ENCODE results near the gene CHRNG. TPM values are rescaled to one million over a fixed set of nuclear protein-coding genes. Genes with fewer than 3 reads are reported as not detected.
A peak's percentile ranks its signal among the peaks of the same experiment; 100 is the strongest.

The CHRNG gene
- total and polyA plus RNA-seq, 2 donors (not counting 1 experiment from before 2014, with no cell fraction given): not detected

DNA sequence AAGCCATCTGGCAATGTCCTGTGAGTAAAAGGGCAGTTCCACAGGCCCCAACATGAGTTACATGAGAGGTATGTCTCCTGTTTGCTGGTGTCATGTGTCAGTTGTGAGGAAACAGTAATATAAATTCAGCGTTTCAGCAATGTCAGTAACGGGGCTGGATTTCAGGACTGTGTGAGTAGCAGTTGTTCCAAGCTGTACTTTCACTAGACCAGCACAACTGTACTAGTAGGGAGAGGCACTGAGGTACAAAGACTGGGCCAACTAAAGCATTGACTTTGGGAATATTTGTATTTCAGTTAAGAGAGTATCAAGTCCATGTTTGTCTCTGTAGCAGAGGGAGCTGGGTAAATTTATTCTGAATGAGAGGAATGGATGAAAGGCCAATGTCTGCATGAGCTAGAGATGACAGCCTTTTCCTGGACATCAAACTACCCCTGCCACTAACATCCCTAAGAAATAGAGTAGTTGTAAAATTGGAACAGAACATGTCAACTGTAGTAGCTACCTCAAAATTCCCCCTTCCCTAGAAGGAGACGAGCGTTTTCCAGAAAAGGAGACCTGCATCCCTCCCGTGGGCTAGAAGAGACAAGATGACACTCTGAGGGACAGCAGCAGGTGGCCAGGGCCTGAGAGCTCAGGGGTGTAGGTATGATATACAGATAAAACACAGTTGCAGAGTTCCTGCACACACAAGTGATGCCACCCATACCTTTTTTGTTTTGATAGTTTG is 35.3 kb downstream of the CHRNG start:
- Histone ChIP-seq H3K4me1 (ENCODE audit: control insufficient read depth, extremely low read depth, insufficient read depth, low read length) (no peaks in the 10 kb centered on the region), H3K79me2 (ENCODE audit: control insufficient read depth, insufficient read depth, low read length) (no peaks in the 10 kb centered on the region), H3K27ac (ENCODE audit: insufficient read depth, low read length) (no peak overlapping the region), H3K4me3 (replicated peaks in 1 of 4; ENCODE audit: control extremely low read depth in 1 of 4, insufficient read depth in 1 of 4, low read depth in 3 of 4, low read length in 4 of 4) (no peak overlapping the region), H3K4me2 (ENCODE audit: extremely low read depth, insufficient read depth, low read length) (no peak overlapping the region), H3K9me3 (ENCODE audit: control insufficient read depth, insufficient read depth, low read depth, low read length) (no peaks in the 10 kb centered on the region), H3K36me3 (ENCODE audit: control insufficient read depth, insufficient read depth, low read length) (peaks cover 3% of the 10 kb centered on the region), H3K9ac (ENCODE audit: insufficient read depth, low read length) (no peak overlapping the region), H2AFZ (ENCODE audit: low read length) (no peak overlapping the region), H4K20me1 (ENCODE audit: control insufficient read depth, extremely low read depth, insufficient read depth, low read length) (no peaks in the 10 kb centered on the region), H3K27me3 (ENCODE audit: control insufficient read depth, insufficient read depth, low read length) (no peaks in the 10 kb centered on the region)
- TF ChIP-seq, protein P1, sequence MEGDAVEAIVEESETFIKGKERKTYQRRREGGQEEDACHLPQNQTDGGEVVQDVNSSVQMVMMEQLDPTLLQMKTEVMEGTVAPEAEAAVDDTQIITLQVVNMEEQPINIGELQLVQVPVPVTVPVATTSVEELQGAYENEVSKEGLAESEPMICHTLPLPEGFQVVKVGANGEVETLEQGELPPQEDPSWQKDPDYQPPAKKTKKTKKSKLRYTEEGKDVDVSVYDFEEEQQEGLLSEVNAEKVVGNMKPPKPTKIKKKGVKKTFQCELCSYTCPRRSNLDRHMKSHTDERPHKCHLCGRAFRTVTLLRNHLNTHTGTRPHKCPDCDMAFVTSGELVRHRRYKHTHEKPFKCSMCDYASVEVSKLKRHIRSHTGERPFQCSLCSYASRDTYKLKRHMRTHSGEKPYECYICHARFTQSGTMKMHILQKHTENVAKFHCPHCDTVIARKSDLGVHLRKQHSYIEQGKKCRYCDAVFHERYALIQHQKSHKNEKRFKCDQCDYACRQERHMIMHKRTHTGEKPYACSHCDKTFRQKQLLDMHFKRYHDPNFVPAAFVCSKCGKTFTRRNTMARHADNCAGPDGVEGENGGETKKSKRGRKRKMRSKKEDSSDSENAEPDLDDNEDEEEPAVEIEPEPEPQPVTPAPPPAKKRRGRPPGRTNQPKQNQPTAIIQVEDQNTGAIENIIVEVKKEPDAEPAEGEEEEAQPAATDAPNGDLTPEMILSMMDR (conservative IDR thresholded peaks at IDR 0.05 in 1 of 2, IDR thresholded peaks at IDR 0.05 in 1 of 2; ENCODE audit: low read depth in 1 of 2, low read length in 2 of 2): no peak
- TF ChIP-seq EZH2 (IDR thresholded peaks at IDR 0.05; ENCODE audit: low read length, missing control alignments): no peak
- DNase-seq (ENCODE audit: low read depth in 2 of 2): peak; percentile 20 to 38

DNA sequence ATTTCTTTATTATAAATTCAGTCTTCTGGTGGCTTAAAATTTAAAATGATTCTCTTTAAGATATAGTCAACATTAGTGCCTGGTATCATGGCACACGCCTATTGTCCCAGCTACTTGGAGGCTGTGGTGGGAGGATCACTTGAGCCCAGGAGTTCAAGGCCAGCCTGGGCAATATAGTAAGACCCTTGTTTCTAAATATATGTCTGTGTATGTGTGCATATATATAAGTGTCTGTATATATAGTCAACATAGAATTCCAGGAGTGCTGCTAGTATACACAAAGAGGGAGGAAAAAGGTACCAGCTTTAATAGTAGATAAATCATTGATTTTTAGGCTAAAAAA is 35.9 kb downstream of the CHRNG start:
- no peak for DNase-seq (ENCODE audit: low read depth in 2 of 2)
- Histone ChIP-seq H3K36me3 (ENCODE audit: control insufficient read depth, insufficient read depth, low read length) (peaks cover 3% of the 10 kb centered on the region), H3K27me3 (ENCODE audit: control insufficient read depth, insufficient read depth, low read length) (no peaks in the 10 kb centered on the region), H3K9me3 (ENCODE audit: control insufficient read depth, insufficient read depth, low read depth, low read length) (no peaks in the 10 kb centered on the region), H3K79me2 (ENCODE audit: control insufficient read depth, insufficient read depth, low read length) (no peaks in the 10 kb centered on the region), H2AFZ (ENCODE audit: low read length) (no peak overlapping the region), H3K27ac (ENCODE audit: insufficient read depth, low read length) (no peak overlapping the region), H3K4me2 (ENCODE audit: extremely low read depth, insufficient read depth, low read length) (no peak overlapping the region), H3K4me1 (ENCODE audit: control insufficient read depth, extremely low read depth, insufficient read depth, low read length) (no peaks in the 10 kb centered on the region), H3K9ac (ENCODE audit: insufficient read depth, low read length) (no peak overlapping the region), H4K20me1 (ENCODE audit: control insufficient read depth, extremely low read depth, insufficient read depth, low read length) (no peaks in the 10 kb centered on the region), H3K4me3 (replicated peaks in 1 of 4; ENCODE audit: control extremely low read depth in 1 of 4, insufficient read depth in 1 of 4, low read depth in 3 of 4, low read length in 4 of 4) (no peak overlapping the region)
- TF ChIP-seq, protein P1 (conservative IDR thresholded peaks at IDR 0.05 in 1 of 2, IDR thresholded peaks at IDR 0.05 in 1 of 2; ENCODE audit: low read depth in 1 of 2, low read length in 2 of 2): no peak
- no peak for TF ChIP-seq EZH2 (IDR thresholded peaks at IDR 0.05; ENCODE audit: low read length, missing control alignments)

DNA sequence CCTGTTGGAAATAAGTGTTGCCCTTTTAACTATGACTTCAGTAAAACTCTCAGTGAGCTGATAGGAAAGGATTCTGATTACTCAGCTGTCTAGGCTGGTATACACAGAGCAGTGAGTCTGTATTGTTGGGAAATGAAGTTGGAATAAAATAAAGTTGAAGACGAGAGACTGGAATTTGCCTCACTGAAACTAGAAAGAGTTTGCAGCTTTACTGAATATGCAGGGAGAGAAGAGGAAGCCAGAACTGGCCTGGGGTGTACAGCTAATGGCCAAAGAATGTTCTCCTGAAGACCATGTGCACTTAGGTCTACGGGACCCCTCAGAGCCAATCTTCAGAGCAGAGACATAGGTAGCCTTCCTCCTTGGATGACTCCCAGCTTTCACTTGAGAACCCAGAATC is 37.5 kb downstream of the CHRNG start:
- H3K27me3 ChIP-seq (ENCODE audit: control insufficient read depth, insufficient read depth, low read length): no peaks in the 10 kb centered on the region
- no peaks in the 10 kb centered on the region for H3K79me2 ChIP-seq (ENCODE audit: control insufficient read depth, insufficient read depth, low read length)
- H2AFZ ChIP-seq (ENCODE audit: low read length): no peak overlapping the region
- TF ChIP-seq, protein P1 (conservative IDR thresholded peaks at IDR 0.05 in 1 of 2, IDR thresholded peaks at IDR 0.05 in 1 of 2; ENCODE audit: low read depth in 1 of 2, low read length in 2 of 2): no peak
- TF ChIP-seq EZH2 (IDR thresholded peaks at IDR 0.05; ENCODE audit: low read length, missing control alignments): no peak
- no peaks in the 10 kb centered on the region for H3K4me1 ChIP-seq (ENCODE audit: control insufficient read depth, extremely low read depth, insufficient read depth, low read length)
- H3K27ac ChIP-seq (ENCODE audit: insufficient read depth, low read length): no peak overlapping the region
- no peaks in the 10 kb centered on the region for H3K9me3 ChIP-seq (ENCODE audit: control insufficient read depth, insufficient read depth, low read depth, low read length)
- no peak overlapping the region for H3K4me3 ChIP-seq (replicated peaks in 1 of 4; ENCODE audit: control extremely low read depth in 1 of 4, insufficient read depth in 1 of 4, low read depth in 3 of 4, low read length in 4 of 4)
- H3K9ac ChIP-seq (ENCODE audit: insufficient read depth, low read length): no peak overlapping the region
- peaks cover 3% of the 10 kb centered on the region for H3K36me3 ChIP-seq (ENCODE audit: control insufficient read depth, insufficient read depth, low read length)
- no peak overlapping the region for H3K4me2 ChIP-seq (ENCODE audit: extremely low read depth, insufficient read depth, low read length)
- no peaks in the 10 kb centered on the region for H4K20me1 ChIP-seq (ENCODE audit: control insufficient read depth, extremely low read depth, insufficient read depth, low read length)
- DNase-seq (ENCODE audit: low read depth in 2 of 2): peak; percentile 20 to 71
